Activated naive CD4-positive, alpha-beta T cell treated with anti-CD3 and anti-CD28 coated beads for 36 hours (primary cell): ENCODE measurements around the gene BMI1. TPM values are rescaled to one million over a fixed set of nuclear protein-coding genes. Genes with fewer than 3 reads are reported as not detected.
"Not testable (repeated sequence)": the region's sequence is repeated elsewhere in the genome, so short reads cannot be mapped to it uniquely, and the experiment has no call there.

Source experiments
- CTCF ChIA-PET: fragments of 350-600 bp; sonication (Branson Sonifier 250); formaldehyde crosslinking; loops from one replicate; lab custom pipeline; 2021; ENCODE audit warnings: antibody characterized with exemption; lab: Charles Lee
- DNase-seq: peaks from one replicate; pipeline ENCODE4 v3.0.0-alpha.2; 2020
- H3K27ac Mint-ChIP-seq: one replicate; pipeline ENCODE4 v1.8.0; 2021; ENCODE audit warnings: mild to moderate bottlenecking, mixed read lengths
- H3K27me3 Mint-ChIP-seq: one replicate; pipeline ENCODE4 v1.8.0; 2021; ENCODE audit warnings: low read depth, mixed read lengths
- H3K36me3 Mint-ChIP-seq: one replicate; pipeline ENCODE4 v1.8.0; 2021; ENCODE audit warnings: low read depth, mixed read lengths
- H3K4me1 Mint-ChIP-seq: one replicate; pipeline ENCODE4 v1.8.0; 2021; ENCODE audit warnings: low read depth, mixed read lengths
- H3K4me3 Mint-ChIP-seq: one replicate; pipeline ENCODE4 v1.8.0; 2021; ENCODE audit warnings: mild to moderate bottlenecking, moderate library complexity, mixed read lengths
- H3K9me3 Mint-ChIP-seq: one replicate; pipeline ENCODE4 v1.8.0; 2021; ENCODE audit warnings: mixed read lengths
- intact Hi-C: fragments of 100-400 bp; cut with micrococcal nuclease; formaldehyde crosslinking; loops from one replicate; pipeline ENCODE4 v1.15.1; 2023
- total RNA-seq, 2 experiments: library from RNA; stranded (reverse); gene quantifications; one replicate each; pipeline ENCODE4 v1.2.3, GENCODE V29; 2021

The BMI1 gene
- total RNA-seq, 2 experiments from 2014 or later, result 28.2 to 32.1 TPM

GRCh38 chr10:22310012-22310411 is 10.9 kb upstream of the BMI1 start:
- H3K27me3 Mint-ChIP-seq, H3K4me3 Mint-ChIP-seq, H3K9me3 Mint-ChIP-seq, H3K36me3 Mint-ChIP-seq, H3K4me1 Mint-ChIP-seq, H3K27ac Mint-ChIP-seq, DNase-seq, CTCF ChIA-PET: not testable (repeated sequence)
- intact Hi-C loops, result loop anchor here (10.0 kb wide), 1 partner anchor 1055 kb away; no protein-coding TSS in a partner anchor

- Mint-ChIP-seq H3K4me3 (no peak overlapping the region), H3K36me3 (no peaks in the 10 kb centered on the region), H3K27me3 (peaks cover 5% of the 10 kb centered on the region), H3K4me1 (peaks cover 12% of the 10 kb centered on the region), H3K9me3 (no peaks in the 10 kb centered on the region), H3K27ac (no peak overlapping the region)
- CTCF ChIA-PET, result no interaction called here
- intact Hi-C loops, result loop anchor here (10.0 kb wide), 1 partner anchor 1054 kb away; no protein-coding TSS in a partner anchor
- no peak for DNase-seq
These were observed 10.0 kb upstream of the BMI1 start for GRCh38 chr10:22310928-22311327.

- Mint-ChIP-seq H3K36me3 (peaks cover 1% of the 10 kb centered on the region), H3K9me3 (no peaks in the 10 kb centered on the region), H3K4me3 (peak overlapping the region; percentile 87), H3K27me3 (peaks cover 15% of the 10 kb centered on the region), H3K27ac (no peak overlapping the region), H3K4me1 (peaks cover 26% of the 10 kb centered on the region)
- CTCF ChIA-PET, result no interaction called here
- no peak for DNase-seq
- intact Hi-C loops, result loop anchor here (2.0 to 10.0 kb wide), 6 partner anchors 64 to 1050 kb away; partner anchors contain the start of gene MLLT10
These were observed 6.0 kb upstream of the BMI1 start for GRCh38 chr10:22314852-22315251.

GRCh38 chr10:22315455-22316285 is 5.2 kb upstream of the BMI1 start:
- intact Hi-C loops, result loop anchor here (1.0 to 10.0 kb wide), 11 partner anchors 7 to 1049 kb away; partner anchors contain the start of genes DNAJC1 and MLLT10

GRCh38 chr10:22316286-22317075 is 4.4 kb upstream of the BMI1 start, which contains the start of gene COMMD3:
TSS of gene COMMD3 (plus strand) at chr10:22316388. CDS start at chr10:22316418, 30 bp downstream.
- peak; percentile 80 for DNase-seq
- intact Hi-C loops, result loop anchor here (1.0 to 10.0 kb wide), 10 partner anchors 8 to 1048 kb away; partner anchors contain the start of genes DNAJC1 and MLLT10
- Mint-ChIP-seq H3K9me3 (no peaks in the 10 kb centered on the region), H3K4me3 (peak within 1 kb of the TSS; percentile 91), H3K27me3 (peaks cover 18% of the 10 kb centered on the region), H3K27ac (peak within 1 kb of the TSS; percentile 86), H3K4me1 (peaks cover 30% of the 10 kb centered on the region), H3K36me3 (peaks cover 4% of the 10 kb centered on the region)
- CTCF ChIA-PET, result interaction anchor here (0.6 to 1.1 kb wide), 4 partner anchors 27 to 673 kb away, joined by 3 to 6 read pairs (median 3); no protein-coding TSS in a partner anchor

More at GRCh38 chr10:22315455-22316285, 5.2 kb upstream of the BMI1 start:
- Mint-ChIP-seq H3K27me3 (peaks cover 18% of the 10 kb centered on the region), H3K36me3 (peaks cover 4% of the 10 kb centered on the region), H3K4me1 (peaks cover 30% of the 10 kb centered on the region), H3K4me3 (peak overlapping the region; percentile 87), H3K9me3 (no peaks in the 10 kb centered on the region), H3K27ac (peak overlapping the region; percentile 81)
- CTCF ChIA-PET, result interaction anchor here (0.6 to 1.1 kb wide), 3 partner anchors 27 to 674 kb away, joined by 3 to 6 read pairs (median 3); no protein-coding TSS in a partner anchor
- no peak for DNase-seq

GRCh38 chr10:22317076-22317370 is 3.9 kb upstream of the BMI1 start:
- peaks cover 4% of the 10 kb centered on the region for H3K36me3 Mint-ChIP-seq
- intact Hi-C loops, result loop anchor here (5.0 to 10.0 kb wide), 5 partner anchors 120 to 1048 kb away; partner anchors contain the start of gene MLLT10

GRCh38 chr10:22317771-22318565 is 2.9 kb upstream of the BMI1 start:
- H3K4me1 Mint-ChIP-seq, result peaks cover 30% of the 10 kb centered on the region
- intact Hi-C loops, result loop anchor here (5.0 to 10.0 kb wide), 5 partner anchors 119 to 1047 kb away; partner anchors contain the start of gene MLLT10
- CTCF ChIA-PET, result interaction anchor here (0.7 to 1.6 kb wide), 2 partner anchors 20 to 61 kb away, joined by 3 to 6 read pairs; no protein-coding TSS in a partner anchor
- H3K27ac Mint-ChIP-seq, result peak overlapping the region; percentile 72
- no peaks in the 10 kb centered on the region for H3K9me3 Mint-ChIP-seq
- H3K36me3 Mint-ChIP-seq, result peaks cover 4% of the 10 kb centered on the region
- DNase-seq, result no peak
- H3K4me3 Mint-ChIP-seq, result peak overlapping the region; percentile 55
- H3K27me3 Mint-ChIP-seq, result peaks cover 27% of the 10 kb centered on the region

More at GRCh38 chr10:22317076-22317370, 3.9 kb upstream of the BMI1 start:
- Mint-ChIP-seq H3K9me3 (no peaks in the 10 kb centered on the region), H3K4me3 (peak overlapping the region; percentile 91), H3K27me3 (peaks cover 17% of the 10 kb centered on the region), H3K27ac (peak overlapping the region; percentile 86), H3K4me1 (peaks cover 30% of the 10 kb centered on the region)
- peak; percentile 43 for DNase-seq
- CTCF ChIA-PET, result interaction anchor here (0.7 to 1.6 kb wide), 2 partner anchors 60 to 323 kb away, joined by 3 to 6 read pairs; no protein-coding TSS in a partner anchor

GRCh38 chr10:22318772-22319171 is 2.1 kb upstream of the BMI1 start:
- DNase-seq, result no peak
- H3K4me1 Mint-ChIP-seq, result peaks cover 37% of the 10 kb centered on the region
- H3K36me3 Mint-ChIP-seq, result peaks cover 4% of the 10 kb centered on the region
- CTCF ChIA-PET, result interaction anchor here (1.6 kb wide), 1 partner anchor 62 kb away, joined by 6 read pairs; no protein-coding TSS in a partner anchor
- H3K9me3 Mint-ChIP-seq, result no peaks in the 10 kb centered on the region
- intact Hi-C loops, result loop anchor here (5.0 to 10.0 kb wide), 5 partner anchors 119 to 1046 kb away; partner anchors contain the start of gene MLLT10
- H3K27me3 Mint-ChIP-seq, result peaks cover 30% of the 10 kb centered on the region
- no peak overlapping the region for H3K27ac Mint-ChIP-seq
- no peak overlapping the region for H3K4me3 Mint-ChIP-seq

GRCh38 chr10:22319547-22319979 is 1.3 kb upstream of the BMI1 start:
- no peak overlapping the region for H3K27ac Mint-ChIP-seq
- H3K36me3 Mint-ChIP-seq, result peaks cover 4% of the 10 kb centered on the region
- intact Hi-C loops, result loop anchor here (5.0 to 10.0 kb wide), 5 partner anchors 118 to 1045 kb away; partner anchors contain the start of gene MLLT10
- no peaks in the 10 kb centered on the region for H3K9me3 Mint-ChIP-seq
- H3K27me3 Mint-ChIP-seq, result peaks cover 38% of the 10 kb centered on the region
- CTCF ChIA-PET, result no interaction called here
- peaks cover 45% of the 10 kb centered on the region for H3K4me1 Mint-ChIP-seq
- H3K4me3 Mint-ChIP-seq, result peak overlapping the region; percentile 82
- no peak for DNase-seq

GRCh38 chr10:22319980-22320558 is 830 bp upstream of the BMI1 start:
- intact Hi-C loops, result loop anchor here (5.0 to 10.0 kb wide), 7 partner anchors 117 to 1045 kb away; partner anchors contain the start of genes MLLT10 and PIP4K2A
- no peak for DNase-seq
- peak overlapping the region; percentile 91 for H3K27ac Mint-ChIP-seq
- CTCF ChIA-PET, result no interaction called here
- no peaks in the 10 kb centered on the region for H3K9me3 Mint-ChIP-seq
- peak overlapping the region; percentile 82 for H3K4me3 Mint-ChIP-seq
- peaks cover 40% of the 10 kb centered on the region for H3K27me3 Mint-ChIP-seq
- H3K4me1 Mint-ChIP-seq, result peaks cover 46% of the 10 kb centered on the region
- H3K36me3 Mint-ChIP-seq, result peaks cover 4% of the 10 kb centered on the region
